Measurements from ENCODE around the gene HTR1E. TPM values are rescaled to one million over a fixed set of nuclear protein-coding genes. Genes with fewer than 3 reads are reported as not detected.
A peak's percentile ranks its signal among the peaks of the same experiment; 100 is the strongest.
"Not testable (repeated sequence)": the region's sequence is repeated elsewhere in the genome, so short reads cannot be mapped to it uniquely, and the experiment has no call there.

HTR1E gene
- 26.0 and 27.6 TPM in 2 replicates for polyA plus RNA-seq (2013)

- Histone ChIP-seq H3K4ac (ENCODE audit: low read depth, low read length) (peak within 1 kb of the TSS; percentile 93), H3K9ac (ENCODE audit: low read length) (peak within 1 kb of the TSS; percentile 79), H2BK5ac (ENCODE audit: low read depth, low read length, poor library complexity) (peak within 1 kb of the TSS; percentile 53), H4K91ac (ENCODE audit: low read depth, low read length) (peak within 1 kb of the TSS; percentile 92), H2AK5ac (ENCODE audit: low read length) (no peak within 1 kb of the TSS), H3K4me3 (ENCODE audit: low read depth, low read length) (peak within 1 kb of the TSS; percentile 86), H3K9me3 (ENCODE audit: insufficient read depth, low read depth, low read length) (no peaks in the 10 kb centered on the region), H3K18ac (ENCODE audit: low read length) (peak within 1 kb of the TSS; percentile 96), H3K79me2 (ENCODE audit: control insufficient read depth, insufficient read depth, low read length, poor library complexity) (peaks cover 7% of the 10 kb centered on the region), H3K79me1 (ENCODE audit: low read length) (peaks cover 8% of the 10 kb centered on the region), H2BK120ac (ENCODE audit: insufficient read depth, low read length, poor library complexity) (peak within 1 kb of the TSS; percentile 87), H3K4me2 (ENCODE audit: low read length) (peak within 1 kb of the TSS; percentile 91), H3K27me3 (ENCODE audit: insufficient read depth, low read length) (no peaks in the 10 kb centered on the region), H3K23ac (ENCODE audit: low read length) (no peak within 1 kb of the TSS), H4K12ac (ENCODE audit: low read depth, low read length) (peak within 1 kb of the TSS; percentile 54), H3K4me1 (ENCODE audit: control insufficient read depth in 1 of 2, insufficient read depth in 2 of 2, low read length in 2 of 2) (peaks cover 0 to 1% of the 10 kb centered on the region in 2 experiments), H2BK12ac (ENCODE audit: low read length) (peak within 1 kb of the TSS; percentile 81), H3K14ac (ENCODE audit: low read length) (peak within 1 kb of the TSS; percentile 90), H4K8ac (ENCODE audit: low read depth, low read length) (peak within 1 kb of the TSS; percentile 71), H2AFZ (ENCODE audit: insufficient read depth, low read length, poor library complexity) (peak within 1 kb of the TSS; percentile 82), H3K27ac (ENCODE audit: low read depth, low read length) (peak within 1 kb of the TSS; percentile 28), H3K36me3 (ENCODE audit: control insufficient read depth in 1 of 2, insufficient read depth in 2 of 2, low read length in 2 of 2) (peaks cover 4 to 5% of the 10 kb centered on the region in 2 experiments)
- DNase-seq: peak; percentile 35 to 74
- WGBS (ENCODE audit: extremely low coverage, insufficient coverage, insufficient read length): no CpG with 5 or more reads among the region's 55 CpGs
These were observed at the start of gene HTR1E for GRCh38 chr6:86937219-86938079. TSS of gene HTR1E (plus strand) at chr6:86937528. CDS start at chr6:87015335, 77,807 bp downstream.

DNA sequence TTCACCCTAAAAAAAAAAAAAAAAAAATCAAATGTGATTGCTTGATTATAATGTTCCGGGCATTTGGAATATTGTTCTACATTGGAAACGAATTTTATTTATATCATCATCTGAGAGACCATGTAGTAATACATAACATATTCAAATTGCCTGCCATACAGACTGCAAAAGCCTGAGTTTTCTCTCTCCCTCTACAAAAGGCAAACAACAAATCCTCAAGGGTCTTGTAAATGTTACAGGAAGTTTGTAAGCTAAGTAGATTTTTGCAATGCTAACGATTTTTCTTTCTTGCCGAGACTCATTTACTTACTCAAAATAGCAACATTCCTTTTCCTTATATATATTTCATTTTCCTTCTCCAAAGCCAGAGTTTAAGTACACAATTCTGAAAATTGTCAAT is 49.0 kb upstream of the HTR1E start:
- H2AFZ ChIP-seq (ENCODE audit: insufficient read depth, low read length, poor library complexity): no peak overlapping the region
- no peak overlapping the region for H3K4me3 ChIP-seq (ENCODE audit: low read depth, low read length)
- no peak overlapping the region for H3K4ac ChIP-seq (ENCODE audit: low read depth, low read length)

DNA sequence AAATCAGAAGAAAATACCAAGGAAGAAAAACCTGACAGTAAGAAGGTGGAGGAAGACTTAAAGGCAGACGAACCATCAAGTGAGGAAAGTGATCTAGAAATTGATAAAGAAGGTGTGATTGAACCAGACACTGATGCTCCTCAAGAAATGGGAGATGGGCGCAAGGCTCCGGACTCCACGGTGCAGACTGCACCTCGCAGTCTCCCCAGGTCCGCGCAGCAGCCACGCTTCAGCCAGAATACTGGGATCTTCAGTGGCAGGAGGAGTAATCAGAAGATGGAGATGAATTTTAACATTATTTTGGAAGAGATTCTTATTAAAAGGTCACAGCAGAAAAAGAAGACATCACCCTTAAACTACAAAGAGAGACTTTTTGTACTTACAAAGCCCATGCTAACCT is 40.1 kb upstream of the HTR1E start:
- not testable (repeated sequence) for H3K4ac ChIP-seq (ENCODE audit: low read depth, low read length); H3K27me3 ChIP-seq (ENCODE audit: insufficient read depth, low read length); H3K14ac ChIP-seq (ENCODE audit: low read length); H2BK5ac ChIP-seq (ENCODE audit: low read depth, low read length, poor library complexity); H2AFZ ChIP-seq (ENCODE audit: insufficient read depth, low read length, poor library complexity); H3K27ac ChIP-seq (ENCODE audit: low read depth, low read length); H3K79me1 ChIP-seq (ENCODE audit: low read length); H4K8ac ChIP-seq (ENCODE audit: low read depth, low read length); H3K9ac ChIP-seq (ENCODE audit: low read length); DNase-seq; H4K91ac ChIP-seq (ENCODE audit: low read depth, low read length); H4K12ac ChIP-seq (ENCODE audit: low read depth, low read length); H3K4me3 ChIP-seq (ENCODE audit: low read depth, low read length); H3K79me2 ChIP-seq (ENCODE audit: control insufficient read depth, insufficient read depth, low read length, poor library complexity); H2AK5ac ChIP-seq (ENCODE audit: low read length); H3K4me2 ChIP-seq (ENCODE audit: low read length); H3K18ac ChIP-seq (ENCODE audit: low read length); H3K36me3 ChIP-seq (ENCODE audit: control insufficient read depth in 1 of 2, insufficient read depth in 2 of 2, low read length in 2 of 2); H2BK120ac ChIP-seq (ENCODE audit: insufficient read depth, low read length, poor library complexity); H3K4me1 ChIP-seq (ENCODE audit: control insufficient read depth in 1 of 2, insufficient read depth in 2 of 2, low read length in 2 of 2); H3K23ac ChIP-seq (ENCODE audit: low read length); H2BK12ac ChIP-seq (ENCODE audit: low read length); H3K9me3 ChIP-seq (ENCODE audit: insufficient read depth, low read depth, low read length)
- no CpG with 5 or more reads among the region's 8 CpGs for WGBS (ENCODE audit: extremely low coverage, insufficient coverage, insufficient read length)

More for the DNA sequence above, 49.0 kb upstream of the HTR1E start:
- WGBS (ENCODE audit: extremely low coverage, insufficient coverage, insufficient read length): no CpG with 5 or more reads among the region's 4 CpGs
- Histone ChIP-seq H3K79me1 (ENCODE audit: low read length) (no peaks in the 10 kb centered on the region), H2BK120ac (ENCODE audit: insufficient read depth, low read length, poor library complexity) (no peak overlapping the region), H3K36me3 (ENCODE audit: control insufficient read depth in 1 of 2, insufficient read depth in 2 of 2, low read length in 2 of 2) (no peaks in the 10 kb centered on the region), H3K4me2 (ENCODE audit: low read length) (no peak overlapping the region), H4K91ac (ENCODE audit: low read depth, low read length) (no peak overlapping the region), H3K9ac (ENCODE audit: low read length) (no peak overlapping the region), H3K27me3 (ENCODE audit: insufficient read depth, low read length) (no peaks in the 10 kb centered on the region), H4K8ac (ENCODE audit: low read depth, low read length) (no peak overlapping the region), H2AK5ac (ENCODE audit: low read length) (no peak overlapping the region), H3K9me3 (ENCODE audit: insufficient read depth, low read depth, low read length) (no peaks in the 10 kb centered on the region), H3K27ac (ENCODE audit: low read depth, low read length) (no peak overlapping the region), H3K4me1 (ENCODE audit: control insufficient read depth in 1 of 2, insufficient read depth in 2 of 2, low read length in 2 of 2) (no peaks in the 10 kb centered on the region), H3K79me2 (ENCODE audit: control insufficient read depth, insufficient read depth, low read length, poor library complexity) (no peaks in the 10 kb centered on the region), H2BK12ac (ENCODE audit: low read length) (no peak overlapping the region), H3K23ac (ENCODE audit: low read length) (no peak overlapping the region), H2BK5ac (ENCODE audit: low read depth, low read length, poor library complexity) (no peak overlapping the region), H4K12ac (ENCODE audit: low read depth, low read length) (no peak overlapping the region), H3K18ac (ENCODE audit: low read length) (no peak overlapping the region), H3K14ac (ENCODE audit: low read length) (no peak overlapping the region)
- DNase-seq: no peak

- Histone ChIP-seq H3K4ac (ENCODE audit: low read depth, low read length) (no peak overlapping the region), H4K8ac (ENCODE audit: low read depth, low read length) (no peak overlapping the region), H2BK5ac (ENCODE audit: low read depth, low read length, poor library complexity) (no peak overlapping the region), H2BK12ac (ENCODE audit: low read length) (no peak overlapping the region), H2AK5ac (ENCODE audit: low read length) (no peak overlapping the region), H3K18ac (ENCODE audit: low read length) (no peak overlapping the region), H2BK120ac (ENCODE audit: insufficient read depth, low read length, poor library complexity) (no peak overlapping the region), H3K36me3 (ENCODE audit: control insufficient read depth in 1 of 2, insufficient read depth in 2 of 2, low read length in 2 of 2) (no peaks in the 10 kb centered on the region), H4K12ac (ENCODE audit: low read depth, low read length) (no peak overlapping the region), H3K79me1 (ENCODE audit: low read length) (no peaks in the 10 kb centered on the region), H3K27ac (ENCODE audit: low read depth, low read length) (no peak overlapping the region), H3K9me3 (ENCODE audit: insufficient read depth, low read depth, low read length) (no peaks in the 10 kb centered on the region), H3K23ac (ENCODE audit: low read length) (no peak overlapping the region), H4K91ac (ENCODE audit: low read depth, low read length) (no peak overlapping the region), H3K4me2 (ENCODE audit: low read length) (no peak overlapping the region), H3K14ac (ENCODE audit: low read length) (no peak overlapping the region), H3K79me2 (ENCODE audit: control insufficient read depth, insufficient read depth, low read length, poor library complexity) (no peaks in the 10 kb centered on the region), H3K27me3 (ENCODE audit: insufficient read depth, low read length) (no peaks in the 10 kb centered on the region), H3K4me3 (ENCODE audit: low read depth, low read length) (no peak overlapping the region), H3K4me1 (ENCODE audit: control insufficient read depth in 1 of 2, insufficient read depth in 2 of 2, low read length in 2 of 2) (no peaks in the 10 kb centered on the region), H3K9ac (ENCODE audit: low read length) (no peak overlapping the region), H2AFZ (ENCODE audit: insufficient read depth, low read length, poor library complexity) (no peak overlapping the region)
- no CpG with 5 or more reads among the region's 2 CpGs for WGBS (ENCODE audit: extremely low coverage, insufficient coverage, insufficient read length)
- no peak for DNase-seq
These were observed 23.5 kb upstream of the HTR1E start for GRCh38 chr6:86913795-86914194.
